ENCODE data around the gene THY1. TPM values are rescaled to one million over a fixed set of nuclear protein-coding genes. Genes with fewer than 3 reads are reported as not detected.

Gene THY1
- total and polyA plus RNA-seq, 7 donors: 0.42 to 6.4 (median 1.1) TPM

- Histone ChIP-seq H3K9me3 (no peaks in the 10 kb centered on the region), H3K4me3 (peak overlapping the region; percentile 84), H3K36me3 (ENCODE audit: insufficient read depth in 1 of 2, low read depth in 1 of 2) (no peaks in the 10 kb centered on the region), H3K4me1 (peaks cover 41% of the 10 kb centered on the region), H3K27ac (peak overlapping the region; percentile 97), H3K27me3 (ENCODE audit: insufficient read depth in 3 of 3, low read length in 2 of 3) (no peaks in the 10 kb centered on the region)
- intact Hi-C loops (cut with DNase I): loop anchor here in 1 of 2 donors (10.0 kb wide), 1 partner anchor 94 kb away; no protein-coding TSS in a partner anchor
- peak in 1 of 2 donors; percentile 12 for DNase-seq
- ATAC-seq: no peak
- no peak for TF ChIP-seq CTCF (IDR thresholded peaks at IDR 0.05)
- WGBS, 3 donors: 6 to 10% (median 8%) methylated on average over 10 of the region's 10 CpGs
These were observed 42.2 kb downstream of the THY1 start for GRCh38 chr11:119380827-119381180.

- no peaks in the 10 kb centered on the region for H3K27me3 ChIP-seq (ENCODE audit: insufficient read depth in 3 of 3, low read length in 2 of 3)
- intact Hi-C loops (cut with DNase I): loop anchor here in 1 of 2 donors (10.0 kb wide), 1 partner anchor 95 kb away; no protein-coding TSS in a partner anchor
- H3K4me1 ChIP-seq: peaks cover 46% of the 10 kb centered on the region
- peak overlapping the region; percentile 97 for H3K27ac ChIP-seq
- DNase-seq (peak; percentile 35 to 69), ATAC-seq (peak in 2 of 4 donors; percentile 11 to 32)
- H3K9me3 ChIP-seq: no peaks in the 10 kb centered on the region
- no peaks in the 10 kb centered on the region for H3K36me3 ChIP-seq (ENCODE audit: insufficient read depth in 1 of 2, low read depth in 1 of 2)
- no peak for TF ChIP-seq CTCF (IDR thresholded peaks at IDR 0.05)
- 29 to 38% (median 36%) methylated on average over 13 of the region's 13 CpGs for WGBS, 3 donors
- H3K4me3 ChIP-seq: peak overlapping the region; percentile 84
These were observed 42.7 kb downstream of the THY1 start for GRCh38 chr11:119380160-119380826.

- H3K27ac ChIP-seq: peak overlapping the region; percentile 97
- peak overlapping the region; percentile 84 for H3K4me3 ChIP-seq
- H3K9me3 ChIP-seq: no peaks in the 10 kb centered on the region
- TF ChIP-seq CTCF (IDR thresholded peaks at IDR 0.05): no peak
- H3K27me3 ChIP-seq (ENCODE audit: insufficient read depth in 3 of 3, low read length in 2 of 3): no peaks in the 10 kb centered on the region
- intact Hi-C loops (cut with DNase I): no loop called here
- peak; percentile 21 to 83 for DNase-seq
- 18 to 25% (median 24%) methylated on average over 10 of the region's 10 CpGs for WGBS, 3 donors
- no peaks in the 10 kb centered on the region for H3K36me3 ChIP-seq (ENCODE audit: insufficient read depth in 1 of 2, low read depth in 1 of 2)
- peak; percentile 32 to 58 (median 44) for ATAC-seq
- H3K4me1 ChIP-seq: peaks cover 59% of the 10 kb centered on the region
These were observed 44.0 kb downstream of the THY1 start for GRCh38 chr11:119378851-119379465.

GRCh38 chr11:119377961-119378667 is 44.9 kb downstream of the THY1 start:
- no peaks in the 10 kb centered on the region for H3K36me3 ChIP-seq (ENCODE audit: insufficient read depth in 1 of 2, low read depth in 1 of 2)
- peak overlapping the region; percentile 84 for H3K4me3 ChIP-seq
- TF ChIP-seq CTCF (IDR thresholded peaks at IDR 0.05): no peak
- H3K9me3 ChIP-seq: no peaks in the 10 kb centered on the region
- 33 to 41% (median 35%) methylated on average over 6 of the region's 6 CpGs for WGBS, 3 donors
- intact Hi-C loops (cut with DNase I): no loop called here
- peaks cover 68% of the 10 kb centered on the region for H3K4me1 ChIP-seq
- peak overlapping the region; percentile 97 for H3K27ac ChIP-seq
- H3K27me3 ChIP-seq (ENCODE audit: insufficient read depth in 3 of 3, low read length in 2 of 3): no peaks in the 10 kb centered on the region
- ATAC-seq (peak in 1 of 4 donors; percentile 5), DNase-seq (no peak)
